ENCODE measurements around the gene SGSM2.

DNA sequence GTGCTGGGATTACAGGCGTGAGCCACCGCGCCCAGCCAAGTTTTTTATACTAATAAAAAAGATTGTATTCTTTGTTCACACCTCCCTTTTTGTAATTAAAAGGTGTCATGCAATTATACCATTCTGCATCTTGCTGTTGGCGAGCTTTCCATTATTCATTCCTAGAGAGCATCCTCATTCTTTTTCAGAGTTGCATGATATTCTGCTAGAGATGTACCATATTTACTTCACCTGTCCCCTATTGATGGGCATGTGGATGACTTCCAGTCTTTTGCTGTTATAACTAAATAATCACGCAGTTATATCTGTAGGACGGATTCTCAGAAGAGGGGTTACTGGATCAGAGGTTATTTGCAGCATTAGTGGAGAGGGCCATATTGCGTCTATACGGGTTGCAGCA is 17.0 kb downstream of the SGSM2 start:
- TF ChIP-seq CTCF (IDR thresholded peaks at IDR 0.05), result no peak
- no peak for TF ChIP-seq EP300 (IDR thresholded peaks at IDR 0.05)
